HG03060 (cell line): ENCODE results near the gene COG1.
"Not testable (repeated sequence)": the region's sequence is repeated elsewhere in the genome, so short reads cannot be mapped to it uniquely, and the experiment has no call there.

Experiments
- ATAC-seq: cut with Tn5 transposase; IDR thresholded peaks from one replicate; pipeline ENCODE4 v1.9.1; 2021; ENCODE audit warnings: low read depth, moderate number of reproducible peaks; ENCODE audit not compliant: unreplicated experiment

Gene COG1

GRCh38 chr17:73192894-73193701 is at the start of gene COG1:
Gene COG1 (plus strand): TSS chr17:73193055. CDS start chr17:73193070, 15 bp downstream.
- no peak for ATAC-seq

GRCh38 chr17:73144209-73144608 is 48.6 kb upstream of the COG1 start:
- not testable (repeated sequence) for ATAC-seq

GRCh38 chr17:73145641-73146040 is 47.2 kb upstream of the COG1 start:
- ATAC-seq = no peak

- ATAC-seq = not testable (repeated sequence)
Measured at GRCh38 chr17:73147791-73148190, 45.1 kb upstream of the COG1 start.

- no peak for ATAC-seq
Measured at GRCh38 chr17:73148540-73149334, 44.1 kb upstream of the COG1 start.

- ATAC-seq = not testable (repeated sequence)
Measured at GRCh38 chr17:73150622-73151300, 42.1 kb upstream of the COG1 start.

- no peak for ATAC-seq
Measured at GRCh38 chr17:73151916-73152632, 40.8 kb upstream of the COG1 start.

GRCh38 chr17:73155410-73156165 is 37.3 kb upstream of the COG1 start:
- no peak for ATAC-seq

- no peak for ATAC-seq
Measured at GRCh38 chr17:73156166-73156840, 36.6 kb upstream of the COG1 start.

GRCh38 chr17:73156887-73157520 is 35.9 kb upstream of the COG1 start:
- no peak for ATAC-seq

- ATAC-seq = no peak
Measured at GRCh38 chr17:73157521-73157890, 35.3 kb upstream of the COG1 start.

- no peak for ATAC-seq
Measured at GRCh38 chr17:73158133-73158532, 34.7 kb upstream of the COG1 start.

GRCh38 chr17:73160980-73161630 is 31.8 kb upstream of the COG1 start:
- no peak for ATAC-seq

GRCh38 chr17:73163043-73163442 is 29.8 kb upstream of the COG1 start:
- ATAC-seq = no peak

- no peak for ATAC-seq
Measured at GRCh38 chr17:73165616-73166404, 27.0 kb upstream of the COG1 start.

GRCh38 chr17:73166731-73167581 is 25.9 kb upstream of the COG1 start:
- no peak for ATAC-seq

- no peak for ATAC-seq
Measured at GRCh38 chr17:73168667-73169066, 24.2 kb upstream of the COG1 start.
